HG03108 (cell line): ENCODE results near the gene RMDN3.

Source experiments
- ATAC-seq: cut with Tn5 transposase; IDR thresholded peaks from one replicate; pipeline ENCODE4 v1.9.1; 2021; ENCODE audit warnings: moderate library complexity; ENCODE audit not compliant: unreplicated experiment

RMDN3 gene

GRCh38 chr15:40695469-40695890 lies 59.6 kb downstream of the RMDN3 start:
- ATAC-seq: peak; percentile 21

DNA sequence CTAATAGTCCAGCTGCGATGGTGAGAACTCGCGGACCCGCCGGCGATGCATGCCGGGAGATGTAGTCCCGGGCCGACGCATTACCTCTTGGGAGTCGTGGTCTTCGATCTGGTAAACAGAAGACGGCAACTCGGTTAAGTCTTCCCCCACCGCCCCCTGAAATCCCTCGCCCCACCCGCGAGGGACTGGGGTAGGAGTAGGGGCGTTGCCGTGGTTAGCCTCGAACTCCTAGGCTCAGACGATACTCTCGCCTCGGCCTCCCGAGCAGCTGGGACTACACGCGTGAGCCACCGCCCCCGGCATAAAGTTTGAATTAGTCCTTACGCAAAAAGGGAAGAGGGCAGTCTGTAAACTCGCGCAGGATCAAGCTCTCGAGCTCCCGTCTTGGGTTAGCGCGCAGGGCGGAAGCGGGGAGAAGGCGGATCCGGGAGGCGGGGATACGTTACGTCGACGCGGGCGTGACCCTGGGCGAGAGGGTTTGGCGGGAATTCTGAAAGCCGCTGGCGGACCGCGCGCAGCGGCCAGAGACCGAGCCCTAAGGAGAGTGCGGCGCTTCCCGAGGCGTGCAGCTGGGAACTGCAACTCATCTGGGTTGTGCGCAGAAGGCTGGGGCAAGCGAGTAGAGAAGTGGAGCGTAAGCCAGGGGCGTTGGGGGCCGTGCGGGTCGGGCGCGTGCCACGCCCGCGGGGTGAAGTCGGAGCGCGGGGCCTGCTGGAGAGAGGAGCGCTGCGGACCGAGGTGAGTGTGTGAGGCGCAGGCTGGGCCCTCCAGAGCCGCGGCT lies 60.2 kb downstream of the RMDN3 start, which contains the start of gene RAD51:
Gene RAD51, plus strand, starts transcription at position 487 of the 781 bp plus-strand sequence. CDS start 3,585 bp downstream, outside the sequence.
- peak; percentile 84 for ATAC-seq

GRCh38 chr15:40693904-40694687 lies 61.0 kb downstream of the RMDN3 start:
- no peak for ATAC-seq

DNA sequence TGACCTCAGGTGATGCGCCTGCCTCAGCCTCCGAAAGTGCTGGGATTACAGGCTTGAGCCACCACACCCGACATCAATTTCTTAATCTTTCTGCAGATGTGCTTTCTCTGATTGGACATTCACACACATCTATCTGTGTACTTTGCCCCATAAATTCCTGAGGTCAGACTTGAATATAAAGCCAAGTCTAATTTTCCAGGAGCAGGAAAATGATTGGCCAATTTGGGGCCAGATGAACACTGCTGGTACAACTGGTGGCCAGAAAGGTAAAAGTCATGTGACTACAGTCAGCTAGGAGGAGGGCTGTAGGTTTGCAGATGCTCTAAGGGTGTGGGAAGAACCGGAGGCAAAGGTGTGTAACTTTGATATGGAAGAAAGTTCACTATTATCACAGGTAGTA lies 63.3 kb downstream of the RMDN3 start:
- ATAC-seq: no peak

GRCh38 chr15:40688932-40689799 lies 65.9 kb downstream of the RMDN3 start:
- ATAC-seq: no peak
